Liver (tissue), 9 donors: ENCODE data around the gene SRSF5. TPM values are rescaled to one million over a fixed set of nuclear protein-coding genes. Genes with fewer than 3 reads are reported as not detected.
A peak's percentile ranks its signal among the peaks of the same experiment; 100 is the strongest.
"Not testable (repeated sequence)": the region's sequence is repeated elsewhere in the genome, so short reads cannot be mapped to it uniquely, and the experiment has no call there.

Source experiments
- DNase-seq: peaks from one replicate; pipeline ENCODE4 v3.0.0-alpha.2; 2017; ENCODE audit warnings: low spot score
- H3K27ac ChIP-seq, 2 donors: one replicate each; pipeline ENCODE4 v1.7.0; 2013; ENCODE audit warnings: inconsistent platforms in 2 of 2, low read length in 2 of 2, control low read depth in 1 of 2, low read depth in 1 of 2, mild to moderate bottlenecking in 1 of 2
- H3K27me3 ChIP-seq, 4 donors: one replicate each; pipeline versions ENCODE4 v1.6.1 to v1.7.0; 2013; ENCODE audit warnings: low read length in 3 of 4, inconsistent platforms in 1 of 4, mild to moderate bottlenecking in 1 of 4, moderate library complexity in 1 of 4; ENCODE audit not compliant: control insufficient read depth in 4 of 4, insufficient read depth in 4 of 4
- H3K36me3 ChIP-seq, 4 donors: one replicate each; pipeline versions ENCODE4 v1.6.1 to v1.7.0; 2013; ENCODE audit warnings: low read length in 3 of 4, mild to moderate bottlenecking in 3 of 4, low read depth in 1 of 4, moderate library complexity in 1 of 4; ENCODE audit not compliant: control insufficient read depth in 4 of 4, insufficient read depth in 3 of 4
- H3K4me1 ChIP-seq, 4 donors: one replicate each; pipeline versions ENCODE4 v1.6.1 to v1.7.0; 2013; ENCODE audit warnings: low read length in 3 of 4, mild to moderate bottlenecking in 3 of 4, moderate library complexity in 1 of 4; ENCODE audit not compliant: control insufficient read depth in 4 of 4, insufficient read depth in 4 of 4
- H3K4me3 ChIP-seq, 3 donors: one replicate each; pipeline versions ENCODE4 v1.6.1 to v1.7.0; 2013; ENCODE audit warnings: low read length in 3 of 3, control low read depth in 1 of 3, low read depth in 1 of 3, mild to moderate bottlenecking in 1 of 3
- H3K9ac ChIP-seq, 2 donors: one replicate each; pipeline ENCODE4 v1.7.0; 2013; ENCODE audit warnings: low read length in 2 of 2, mild to moderate bottlenecking in 2 of 2, moderate library complexity in 2 of 2, control low read depth in 1 of 2, low read depth in 1 of 2
- H3K9me3 ChIP-seq, 4 donors: one replicate each; pipeline versions ENCODE4 v1.6.1 to v1.7.0; 2013; ENCODE audit warnings: low read length in 3 of 4; ENCODE audit not compliant: control insufficient read depth in 4 of 4
- EGR1 ChIP-seq, 2 donors: IDR thresholded peaks; 2 replicates each; pipeline ENCODE4 v1.6.1; 2016 to 2018; ENCODE audit warnings: antibody characterized with exemption in 2 of 2, low read depth in 2 of 2
- FOXA1 ChIP-seq: IDR thresholded peaks from 2 replicates; pipeline ENCODE4 v1.6.1; 2016; ENCODE audit warnings: antibody characterized with exemption
- FOXA2 ChIP-seq: IDR thresholded peaks from 2 replicates; pipeline ENCODE4 v1.6.1; 2016; ENCODE audit warnings: antibody characterized with exemption
- GABPA ChIP-seq, 2 donors: IDR thresholded peaks in 1 of 2; conservative IDR thresholded peaks in 1 of 2; 2 replicates each; pipeline ENCODE4 v1.6.1; 2016; ENCODE audit warnings: antibody characterized with exemption in 2 of 2, mild to moderate bottlenecking in 1 of 2, moderate library complexity in 1 of 2
- HNF4A ChIP-seq, 2 donors: conservative IDR thresholded peaks; 2 replicates each; pipeline ENCODE4 v1.6.1; 2016; ENCODE audit warnings: antibody characterized with exemption in 2 of 2, mild to moderate bottlenecking in 2 of 2
- HNF4G ChIP-seq: IDR thresholded peaks from 2 replicates; pipeline ENCODE4 v1.6.1; 2016; ENCODE audit warnings: antibody characterized with exemption
- JUND ChIP-seq, 2 donors: IDR thresholded peaks; 2 replicates each; pipeline ENCODE4 v1.6.1; 2016; ENCODE audit warnings: antibody characterized with exemption in 2 of 2
- NR2F2 ChIP-seq: IDR thresholded peaks from 2 replicates; pipeline ENCODE4 v1.6.1; 2016; ENCODE audit warnings: antibody characterized with exemption
- RAD21 ChIP-seq, 2 donors: IDR thresholded peaks; 2 replicates each; pipeline ENCODE4 v1.6.1; 2016; ENCODE audit warnings: antibody characterized with exemption in 2 of 2, mild to moderate bottlenecking in 2 of 2
- RXRA ChIP-seq, 2 donors: IDR thresholded peaks; 2 replicates each; pipeline ENCODE4 v1.6.1; 2017 to 2018; ENCODE audit warnings: antibody characterized with exemption in 2 of 2, mild to moderate bottlenecking in 1 of 2
- SP1 ChIP-seq: IDR thresholded peaks from 2 replicates; pipeline ENCODE4 v1.6.1; 2018; ENCODE audit warnings: antibody characterized with exemption, mild to moderate bottlenecking
- TAF1 ChIP-seq: conservative IDR thresholded peaks from 2 replicates; pipeline ENCODE4 v1.6.1; 2016; ENCODE audit warnings: antibody characterized with exemption, mild to moderate bottlenecking
- YY1 ChIP-seq: IDR thresholded peaks from 2 replicates; pipeline ENCODE4 v1.6.1; 2016; ENCODE audit warnings: antibody characterized with exemption, mild to moderate bottlenecking
- WGBS: extraction: QIAGEN DNeasy Blood & Tissue Kit; methylation state at CpG from one replicate; pipeline ENCODE4 v1.1.7; 2013; 5-methylcytosine and 5-hydroxymethylcytosine counted together
- polyA plus RNA-seq, 2 donors: library from polyadenylated mRNA; stranded (reverse) in 1 of 2; unstranded in 1 of 2; fragments of 200-250 nt in 1 of 2; fragments of >200 nt in 1 of 2; fragmentation: Nextera tagmentation in 1 of 2; extraction: Ambion mirVana in 1 of 2; gene quantifications; one replicate each; pipeline versions ENCODE4 v1.2.1 to v1.2.3, GENCODE V29; 2013 to 2015
- total RNA-seq, 2 donors: library from RNA; depleted of rRNA; stranded (reverse); fragments of >200 nt; gene quantifications; one replicate each; pipeline ENCODE4 v1.2.3, GENCODE V29; 2014
- TF ChIP-seq, protein P1 (sequence below): IDR thresholded peaks from 2 replicates; pipeline ENCODE4 v1.6.1; 2016; ENCODE audit warnings: antibody characterized with exemption
- TF ChIP-seq, protein P2 (sequence below): IDR thresholded peaks from 2 replicates; pipeline ENCODE4 v1.6.1; 2016; ENCODE audit warnings: antibody characterized with exemption, mild to moderate bottlenecking
- TF ChIP-seq, protein P3 (sequence below): IDR thresholded peaks from 2 replicates; pipeline ENCODE4 v1.6.1; 2016; ENCODE audit warnings: antibody characterized with exemption
- TF ChIP-seq, protein P4 (sequence below): fragments of 150-350 bp; IDR thresholded peaks from 2 replicates; pipeline ENCODE4 v1.5.1; 2017; ENCODE audit warnings: improper control_type of control experiment, low read depth, low read length; ENCODE audit not compliant: missing input control
- TF ChIP-seq, protein P5 (sequence below): IDR thresholded peaks from 2 replicates; pipeline ENCODE4 v1.6.1; 2016; ENCODE audit warnings: antibody characterized with exemption
- donor health status: healthy.
- donor health status: healthy.
- donor health status: healthy.
- donor health status: healthy.
- donor health status: healthy.

Gene SRSF5
- total and polyA plus RNA-seq, 4 donors = 74.4 to 254 (median 148) TPM

DNA sequence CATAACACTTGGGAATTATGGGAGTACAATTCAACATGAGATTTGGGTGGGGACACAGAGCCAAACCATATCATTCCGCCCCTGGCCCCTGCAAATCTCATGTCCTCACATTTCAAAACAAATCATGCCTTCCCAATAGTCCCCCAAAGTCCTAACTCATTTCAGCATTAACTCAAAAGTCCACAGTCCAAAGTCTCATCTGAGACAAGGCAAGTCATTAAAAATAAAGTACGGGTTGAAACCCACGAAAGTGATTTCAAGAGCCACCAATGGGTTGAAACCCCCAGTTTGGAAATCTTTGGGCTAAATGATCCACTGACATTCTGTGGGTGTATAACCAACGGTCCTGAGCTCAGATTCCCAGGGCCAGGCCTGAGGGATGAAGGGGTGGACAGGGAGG is 30.5 kb upstream of the SRSF5 start:
- H3K4me3 ChIP-seq, H3K27me3 ChIP-seq, H3K9me3 ChIP-seq, H3K4me1 ChIP-seq, DNase-seq, H3K9ac ChIP-seq, H3K36me3 ChIP-seq, H3K27ac ChIP-seq: not testable (repeated sequence)
- TF ChIP-seq SP1 = peak; percentile 23
- peak; percentile 76 to 78 for TF ChIP-seq HNF4A (conservative IDR thresholded peaks at IDR 0.05)
- WGBS = 58% methylated on average over 4 of the region's 4 CpGs

DNA sequence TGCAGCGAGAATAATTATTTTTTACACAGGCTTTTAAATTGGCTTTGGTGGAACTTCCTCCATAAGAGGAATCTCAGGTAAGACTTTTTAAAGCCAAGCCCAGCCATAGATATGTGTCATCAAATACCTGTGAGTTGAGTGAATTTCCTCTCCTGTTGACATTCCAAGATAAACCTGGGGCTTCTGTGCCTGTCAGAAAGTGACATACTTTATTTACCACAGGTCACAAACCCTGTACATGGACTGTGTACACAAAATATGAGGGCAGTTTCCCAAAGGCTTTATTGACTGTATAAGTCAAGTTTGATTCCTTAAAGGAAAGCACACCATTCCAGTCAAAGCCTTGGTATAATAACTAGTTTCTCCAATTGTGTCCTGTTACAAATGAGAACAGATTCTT is 25.9 kb upstream of the SRSF5 start:
- Histone ChIP-seq H3K9ac (peak overlapping the region in 1 of 2 donors; percentile 21), H3K4me3 (no peak overlapping the region), H3K9me3 (no peaks in the 10 kb centered on the region), H3K36me3 (no peaks in the 10 kb centered on the region), H3K4me1 (peaks cover 0 to 7% (median 2%) of the 10 kb centered on the region in 4 donors), H3K27ac (peak overlapping the region; percentile 46 to 56), H3K27me3 (no peaks in the 10 kb centered on the region)
- 85% methylated on average over 1 of the region's 1 CpG for WGBS
- no peak for DNase-seq
- TF ChIP-seq, protein P1, sequence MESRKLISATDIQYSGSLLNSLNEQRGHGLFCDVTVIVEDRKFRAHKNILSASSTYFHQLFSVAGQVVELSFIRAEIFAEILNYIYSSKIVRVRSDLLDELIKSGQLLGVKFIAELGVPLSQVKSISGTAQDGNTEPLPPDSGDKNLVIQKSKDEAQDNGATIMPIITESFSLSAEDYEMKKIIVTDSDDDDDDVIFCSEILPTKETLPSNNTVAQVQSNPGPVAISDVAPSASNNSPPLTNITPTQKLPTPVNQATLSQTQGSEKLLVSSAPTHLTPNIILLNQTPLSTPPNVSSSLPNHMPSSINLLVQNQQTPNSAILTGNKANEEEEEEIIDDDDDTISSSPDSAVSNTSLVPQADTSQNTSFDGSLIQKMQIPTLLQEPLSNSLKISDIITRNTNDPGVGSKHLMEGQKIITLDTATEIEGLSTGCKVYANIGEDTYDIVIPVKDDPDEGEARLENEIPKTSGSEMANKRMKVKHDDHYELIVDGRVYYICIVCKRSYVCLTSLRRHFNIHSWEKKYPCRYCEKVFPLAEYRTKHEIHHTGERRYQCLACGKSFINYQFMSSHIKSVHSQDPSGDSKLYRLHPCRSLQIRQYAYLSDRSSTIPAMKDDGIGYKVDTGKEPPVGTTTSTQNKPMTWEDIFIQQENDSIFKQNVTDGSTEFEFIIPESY = no peak
- TF ChIP-seq, protein P2, sequence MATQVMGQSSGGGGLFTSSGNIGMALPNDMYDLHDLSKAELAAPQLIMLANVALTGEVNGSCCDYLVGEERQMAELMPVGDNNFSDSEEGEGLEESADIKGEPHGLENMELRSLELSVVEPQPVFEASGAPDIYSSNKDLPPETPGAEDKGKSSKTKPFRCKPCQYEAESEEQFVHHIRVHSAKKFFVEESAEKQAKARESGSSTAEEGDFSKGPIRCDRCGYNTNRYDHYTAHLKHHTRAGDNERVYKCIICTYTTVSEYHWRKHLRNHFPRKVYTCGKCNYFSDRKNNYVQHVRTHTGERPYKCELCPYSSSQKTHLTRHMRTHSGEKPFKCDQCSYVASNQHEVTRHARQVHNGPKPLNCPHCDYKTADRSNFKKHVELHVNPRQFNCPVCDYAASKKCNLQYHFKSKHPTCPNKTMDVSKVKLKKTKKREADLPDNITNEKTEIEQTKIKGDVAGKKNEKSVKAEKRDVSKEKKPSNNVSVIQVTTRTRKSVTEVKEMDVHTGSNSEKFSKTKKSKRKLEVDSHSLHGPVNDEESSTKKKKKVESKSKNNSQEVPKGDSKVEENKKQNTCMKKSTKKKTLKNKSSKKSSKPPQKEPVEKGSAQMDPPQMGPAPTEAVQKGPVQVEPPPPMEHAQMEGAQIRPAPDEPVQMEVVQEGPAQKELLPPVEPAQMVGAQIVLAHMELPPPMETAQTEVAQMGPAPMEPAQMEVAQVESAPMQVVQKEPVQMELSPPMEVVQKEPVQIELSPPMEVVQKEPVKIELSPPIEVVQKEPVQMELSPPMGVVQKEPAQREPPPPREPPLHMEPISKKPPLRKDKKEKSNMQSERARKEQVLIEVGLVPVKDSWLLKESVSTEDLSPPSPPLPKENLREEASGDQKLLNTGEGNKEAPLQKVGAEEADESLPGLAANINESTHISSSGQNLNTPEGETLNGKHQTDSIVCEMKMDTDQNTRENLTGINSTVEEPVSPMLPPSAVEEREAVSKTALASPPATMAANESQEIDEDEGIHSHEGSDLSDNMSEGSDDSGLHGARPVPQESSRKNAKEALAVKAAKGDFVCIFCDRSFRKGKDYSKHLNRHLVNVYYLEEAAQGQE = no peak
- TF ChIP-seq HNF4G = no peak
- TF ChIP-seq, protein P3, sequence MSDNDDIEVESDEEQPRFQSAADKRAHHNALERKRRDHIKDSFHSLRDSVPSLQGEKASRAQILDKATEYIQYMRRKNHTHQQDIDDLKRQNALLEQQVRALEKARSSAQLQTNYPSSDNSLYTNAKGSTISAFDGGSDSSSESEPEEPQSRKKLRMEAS = no peak
- no peak for TF ChIP-seq RAD21 (IDR thresholded peaks at IDR 0.05)
- peak; percentile 16 to 47 for TF ChIP-seq RXRA (IDR thresholded peaks at IDR 0.05)
- TF ChIP-seq, protein P4, sequence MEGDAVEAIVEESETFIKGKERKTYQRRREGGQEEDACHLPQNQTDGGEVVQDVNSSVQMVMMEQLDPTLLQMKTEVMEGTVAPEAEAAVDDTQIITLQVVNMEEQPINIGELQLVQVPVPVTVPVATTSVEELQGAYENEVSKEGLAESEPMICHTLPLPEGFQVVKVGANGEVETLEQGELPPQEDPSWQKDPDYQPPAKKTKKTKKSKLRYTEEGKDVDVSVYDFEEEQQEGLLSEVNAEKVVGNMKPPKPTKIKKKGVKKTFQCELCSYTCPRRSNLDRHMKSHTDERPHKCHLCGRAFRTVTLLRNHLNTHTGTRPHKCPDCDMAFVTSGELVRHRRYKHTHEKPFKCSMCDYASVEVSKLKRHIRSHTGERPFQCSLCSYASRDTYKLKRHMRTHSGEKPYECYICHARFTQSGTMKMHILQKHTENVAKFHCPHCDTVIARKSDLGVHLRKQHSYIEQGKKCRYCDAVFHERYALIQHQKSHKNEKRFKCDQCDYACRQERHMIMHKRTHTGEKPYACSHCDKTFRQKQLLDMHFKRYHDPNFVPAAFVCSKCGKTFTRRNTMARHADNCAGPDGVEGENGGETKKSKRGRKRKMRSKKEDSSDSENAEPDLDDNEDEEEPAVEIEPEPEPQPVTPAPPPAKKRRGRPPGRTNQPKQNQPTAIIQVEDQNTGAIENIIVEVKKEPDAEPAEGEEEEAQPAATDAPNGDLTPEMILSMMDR = no peak
- TF ChIP-seq TAF1 = no peak
- TF ChIP-seq FOXA1 = peak; percentile 65
- no peak for TF ChIP-seq NR2F2
- no peak for TF ChIP-seq SP1
- TF ChIP-seq JUND (IDR thresholded peaks at IDR 0.05) = no peak
- TF ChIP-seq GABPA (IDR thresholded peaks at IDR 0.05 in 1 of 2, conservative IDR thresholded peaks at IDR 0.05 in 1 of 2) = no peak
- TF ChIP-seq, protein P5, sequence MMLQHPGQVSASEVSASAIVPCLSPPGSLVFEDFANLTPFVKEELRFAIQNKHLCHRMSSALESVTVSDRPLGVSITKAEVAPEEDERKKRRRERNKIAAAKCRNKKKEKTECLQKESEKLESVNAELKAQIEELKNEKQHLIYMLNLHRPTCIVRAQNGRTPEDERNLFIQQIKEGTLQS = no peak
- peak; percentile 28 to 39 for TF ChIP-seq HNF4A (conservative IDR thresholded peaks at IDR 0.05)
- peak; percentile 17 for TF ChIP-seq YY1
- TF ChIP-seq FOXA2 = peak; percentile 73
- TF ChIP-seq EGR1 (IDR thresholded peaks at IDR 0.05; ENCODE audit: low read depth in 2 of 2) = no peak
